Measurements from ENCODE around the gene CDC42EP3.

GRCh38 chr2:37600735-37601134, 70.7 kb downstream of the CDC42EP3 start:
- TF ChIP-seq CTCF (IDR thresholded peaks at IDR 0.05) (no peak), POLR2A (IDR thresholded peaks at IDR 0.05) (no peak)
